ENCODE results near the gene SMPD1.

- no peak for TF ChIP-seq POLR2AphosphoS5 (IDR thresholded peaks at IDR 0.05; ENCODE audit: low read depth, low read length)
- no peak for TF ChIP-seq POLR2A (IDR thresholded peaks at IDR 0.05; ENCODE audit: low read depth, low read length)
- TF ChIP-seq TAF1 (IDR thresholded peaks at IDR 0.05; ENCODE audit: borderline replicate concordance, low read depth, low read length) = no peak
These were observed 23.5 kb downstream of the SMPD1 start for GRCh38 chr11:6413791-6414201.
